ENCODE data around the gene FBXL20.
A peak's percentile ranks its signal among the peaks of the same experiment; 100 is the strongest.
"Not testable (repeated sequence)": the region's sequence is repeated elsewhere in the genome, so short reads cannot be mapped to it uniquely, and the experiment has no call there.

FBXL20 gene

DNA sequence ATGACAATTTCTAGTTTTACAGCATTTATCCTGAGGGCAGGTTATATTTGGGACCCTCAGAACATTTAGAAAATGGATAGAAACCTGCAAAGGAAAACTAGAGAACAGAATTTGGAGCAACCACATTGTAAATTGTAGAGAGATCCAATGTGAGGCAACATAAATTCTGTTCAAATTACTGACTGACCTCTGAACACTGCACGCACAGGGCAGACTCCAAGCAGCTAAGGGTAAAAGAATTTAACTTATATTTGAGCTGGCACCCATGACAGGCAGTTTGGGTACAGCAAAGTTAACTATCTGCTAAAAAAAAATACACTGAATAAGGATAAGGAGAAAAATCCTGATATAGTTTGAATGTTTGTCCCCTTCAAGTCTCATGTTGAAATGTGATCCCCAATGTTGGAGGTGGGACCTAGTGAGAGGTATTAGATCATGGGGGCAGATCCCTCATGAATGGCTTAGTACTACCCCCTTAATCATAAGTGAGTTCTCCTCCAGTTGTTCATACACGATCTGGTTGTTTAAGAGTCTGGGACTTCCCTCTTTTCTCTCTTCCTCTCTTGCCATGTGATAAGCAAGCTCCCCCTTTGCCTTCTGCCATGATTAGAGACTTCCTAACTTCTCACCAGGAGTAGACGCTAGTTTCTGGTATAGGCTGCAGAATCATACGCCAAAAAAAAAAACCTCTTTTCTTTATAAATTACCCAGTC, 75.7 kb downstream of the FBXL20 start:
- DNase-seq = peak; percentile 74

DNA sequence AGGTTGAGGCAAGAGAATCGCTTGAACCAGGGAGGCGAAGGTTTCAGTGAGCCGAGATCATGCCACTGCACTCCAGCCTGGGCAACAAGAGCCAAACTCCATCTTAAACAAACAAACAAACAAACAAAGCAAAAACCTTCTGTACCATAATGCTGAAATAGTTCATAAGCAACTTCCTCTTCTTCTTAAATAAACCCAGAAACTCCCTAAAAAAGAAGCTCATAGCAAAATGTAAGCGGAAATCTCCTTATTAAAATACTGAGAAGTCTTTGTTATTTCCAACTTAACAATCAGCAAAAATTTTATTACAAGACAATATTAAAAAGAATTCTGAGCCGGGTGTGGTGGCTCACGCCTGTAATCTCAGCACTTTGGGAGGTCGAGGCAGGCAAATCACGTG, 82.8 kb downstream of the FBXL20 start:
- DNase-seq = no peak

DNA sequence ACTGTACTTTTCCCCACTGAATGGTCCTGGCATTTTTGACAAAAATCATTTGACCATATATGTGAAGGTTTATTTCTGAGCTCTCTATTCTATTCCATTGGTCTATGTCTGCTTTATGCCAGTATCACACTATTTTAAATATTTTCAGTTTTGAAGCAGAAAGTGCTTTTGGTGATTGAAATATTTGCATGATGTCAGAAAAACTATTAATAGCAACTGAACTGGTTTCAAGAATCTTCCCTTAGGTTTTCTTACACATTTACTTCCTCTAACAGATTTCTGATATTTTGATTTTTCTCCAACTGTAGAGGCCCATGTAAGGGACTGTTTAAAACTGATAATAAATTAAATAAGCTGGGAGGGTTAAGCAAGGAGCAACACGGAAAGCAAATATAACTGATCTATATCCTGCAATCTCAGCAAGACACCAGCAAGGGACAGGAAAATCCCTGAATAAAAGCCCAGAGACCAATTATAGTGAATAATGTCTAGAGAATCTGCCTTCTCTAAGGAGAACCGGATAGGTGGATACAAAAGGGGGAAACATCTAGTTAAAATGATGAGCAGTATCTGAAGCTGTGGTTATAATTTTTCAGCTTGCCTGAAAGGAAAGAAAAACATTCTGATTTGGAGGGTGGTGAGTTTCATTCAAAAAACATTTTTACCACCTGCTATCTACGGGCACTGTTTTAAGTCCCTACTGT, 94.8 kb downstream of the FBXL20 start:
- DNase-seq = no peak

DNA sequence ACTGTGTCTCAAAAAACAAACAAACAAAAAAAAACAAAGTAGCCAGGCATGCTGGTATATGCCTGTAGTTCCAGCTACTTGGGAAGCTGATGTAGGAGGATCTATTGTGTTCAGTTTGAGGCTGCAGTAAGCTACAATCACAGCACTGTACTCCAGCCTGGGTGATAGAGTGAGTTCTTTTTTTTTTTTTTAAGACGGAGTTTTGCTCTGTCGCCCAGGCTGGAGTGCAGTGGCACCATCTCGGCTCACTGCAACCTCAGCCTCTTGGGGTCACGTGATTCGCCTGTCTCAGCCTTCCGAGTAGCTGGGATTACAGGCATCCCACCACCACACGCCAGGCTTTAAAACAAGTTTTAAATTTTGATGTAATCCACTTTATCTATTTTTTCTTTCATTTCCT, 95.4 kb downstream of the FBXL20 start:
- no peak for DNase-seq

DNA sequence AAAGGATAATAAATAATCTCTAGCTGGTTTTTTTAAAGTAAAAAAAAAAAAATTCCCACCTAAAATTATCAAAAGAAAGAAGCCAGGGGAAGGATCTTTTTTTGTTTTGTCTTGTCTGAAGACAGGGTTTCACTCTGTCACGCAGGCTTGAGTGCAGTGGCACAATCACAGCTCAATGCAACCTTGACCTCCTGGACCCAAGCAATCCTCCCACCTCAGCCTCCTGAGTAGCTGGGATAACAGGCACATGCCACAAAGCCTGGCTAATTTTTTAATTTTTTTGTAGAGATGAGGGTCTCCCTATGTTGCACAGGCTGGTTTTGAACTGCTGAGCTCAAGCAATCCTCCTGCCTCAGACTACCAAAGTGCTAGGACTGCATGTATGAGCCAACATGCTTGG, 97.2 kb downstream of the FBXL20 start:
- DNase-seq = no peak

DNA sequence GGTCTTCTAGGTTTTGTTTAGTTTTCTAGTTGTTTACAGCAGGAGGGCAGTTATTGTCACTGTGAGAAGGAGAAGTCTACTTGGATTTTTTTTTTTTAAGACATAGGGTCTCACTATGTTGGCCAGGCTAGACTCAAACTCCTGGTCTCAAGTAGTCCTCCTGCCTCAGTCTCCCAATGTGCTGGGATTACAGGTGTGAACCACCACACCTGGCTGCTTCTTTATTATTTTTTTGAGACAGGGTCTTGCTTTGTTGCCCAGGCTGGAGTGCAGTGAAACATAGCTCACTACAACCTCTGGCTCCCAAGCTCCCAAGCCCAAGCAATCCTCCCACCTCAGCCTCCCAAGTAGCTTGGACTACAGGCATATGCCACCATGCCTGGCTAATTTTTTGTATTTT, 107.4 kb downstream of the FBXL20 start:
- DNase-seq = no peak

DNA sequence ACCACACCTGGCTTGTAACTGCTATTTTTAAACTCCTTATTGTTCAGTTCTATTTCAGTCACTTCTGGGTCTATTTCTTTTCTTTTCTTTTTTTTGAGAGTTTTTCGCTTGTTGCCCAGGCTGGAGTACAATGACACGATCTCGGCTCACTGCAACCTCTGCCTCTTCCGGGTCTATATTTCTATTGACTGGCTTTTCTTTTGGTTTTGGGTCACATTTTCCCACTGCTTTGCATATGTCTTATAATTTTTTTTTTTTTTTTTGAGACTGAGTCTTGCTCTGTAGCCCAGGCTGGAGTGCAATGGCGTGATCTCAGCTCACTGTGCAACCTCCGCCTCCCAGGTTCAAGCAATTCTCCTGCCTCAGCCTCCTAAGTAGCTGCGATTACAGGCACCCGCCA, 108.9 kb downstream of the FBXL20 start:
- DNase-seq = not testable (repeated sequence)

DNA sequence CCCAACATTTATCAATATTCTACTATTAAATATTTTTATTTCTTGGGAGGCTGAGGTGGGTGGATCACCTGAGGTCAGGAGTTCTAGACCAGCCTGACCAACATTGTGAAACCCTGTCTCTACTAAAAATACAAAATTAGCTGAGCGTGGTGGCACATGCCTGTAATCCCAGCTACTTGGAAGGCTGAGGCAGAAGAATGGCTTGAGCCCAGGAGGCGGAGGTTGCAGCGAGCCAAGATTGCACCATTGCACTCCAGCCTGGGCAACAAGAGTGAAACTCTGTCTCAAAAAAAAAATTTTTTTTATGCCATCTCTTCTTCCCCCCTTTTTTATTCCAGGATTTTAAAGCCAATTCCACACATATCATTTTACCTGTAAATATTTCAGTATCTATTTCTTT, 114.9 kb downstream of the FBXL20 start:
- not testable (repeated sequence) for DNase-seq

DNA sequence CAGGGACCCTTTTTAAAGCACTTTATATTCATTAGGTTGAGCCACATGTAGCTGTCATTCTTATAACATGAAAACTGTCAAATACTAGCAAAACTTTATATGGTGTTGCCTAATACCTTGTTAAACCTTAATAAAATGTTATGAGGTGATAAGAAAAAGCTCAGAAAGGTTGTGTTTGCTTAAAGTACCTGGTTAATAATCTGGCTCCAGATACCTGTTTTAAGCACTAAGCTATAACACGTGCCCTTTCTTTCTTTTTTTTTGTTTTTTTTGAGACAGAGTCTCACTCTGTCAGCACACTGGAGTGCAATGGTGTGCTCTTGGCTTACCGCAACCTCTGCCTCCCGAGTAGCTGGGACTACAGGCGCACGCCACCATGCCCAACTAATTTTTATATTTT, 116.7 kb downstream of the FBXL20 start:
- DNase-seq = no peak

DNA sequence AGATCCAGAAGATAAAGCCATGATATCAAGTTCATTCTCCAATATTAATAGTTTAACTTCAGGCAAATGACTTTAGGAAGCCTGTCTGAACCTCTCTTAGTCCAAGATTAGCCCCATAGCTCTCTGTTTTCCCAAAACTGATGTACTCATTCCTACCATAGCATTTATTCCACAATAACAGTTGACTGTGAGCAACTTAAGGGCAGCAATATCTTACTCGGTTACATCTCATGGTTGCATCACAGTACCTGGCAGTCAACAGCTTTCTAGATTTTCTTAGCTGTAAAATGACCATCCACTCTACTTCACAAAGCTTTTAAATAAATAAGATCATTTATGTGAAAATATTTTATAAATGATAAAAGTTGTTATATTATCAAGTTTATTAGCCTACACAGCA, 117.5 kb downstream of the FBXL20 start:
- DNase-seq = no peak

DNA sequence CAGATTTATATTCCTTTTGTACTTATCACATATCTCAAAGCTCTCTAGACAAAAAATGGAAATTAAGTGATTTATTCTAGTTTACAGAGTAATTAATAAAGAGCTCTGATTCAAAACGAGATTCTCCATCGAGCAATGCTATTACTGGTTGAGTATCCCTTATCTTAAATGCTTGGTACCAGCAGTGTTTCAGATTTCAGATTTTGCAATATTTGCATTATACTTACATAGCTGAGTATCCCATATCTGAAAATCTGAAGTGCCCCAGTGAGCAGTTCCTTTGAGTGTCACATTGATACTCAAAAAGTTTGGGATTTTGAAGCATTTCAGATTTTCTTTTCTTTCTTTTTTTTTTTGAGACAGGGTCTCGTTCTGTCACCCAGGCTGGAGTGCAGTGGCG, 118.3 kb downstream of the FBXL20 start:
- no peak for DNase-seq

DNA sequence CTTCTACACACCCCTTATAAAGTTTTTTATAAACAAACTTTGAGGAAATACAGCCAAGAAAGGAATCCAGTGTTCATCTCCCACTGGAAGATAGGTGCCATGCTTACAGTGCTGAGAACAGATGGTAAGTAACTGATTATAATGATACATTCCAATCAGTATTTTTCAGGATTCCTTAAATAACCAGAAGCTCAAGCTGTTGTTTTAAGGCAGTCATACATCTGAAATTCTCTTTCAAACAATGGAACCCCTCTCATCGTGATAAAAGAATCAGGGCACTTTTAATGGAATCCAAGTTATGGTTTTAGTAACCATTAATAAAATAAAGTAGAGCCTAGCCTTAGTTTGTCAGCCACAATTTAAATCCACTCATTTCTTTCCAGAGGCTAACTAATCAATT, 119.6 kb downstream of the FBXL20 start:
- DNase-seq = peak; percentile 32

DNA sequence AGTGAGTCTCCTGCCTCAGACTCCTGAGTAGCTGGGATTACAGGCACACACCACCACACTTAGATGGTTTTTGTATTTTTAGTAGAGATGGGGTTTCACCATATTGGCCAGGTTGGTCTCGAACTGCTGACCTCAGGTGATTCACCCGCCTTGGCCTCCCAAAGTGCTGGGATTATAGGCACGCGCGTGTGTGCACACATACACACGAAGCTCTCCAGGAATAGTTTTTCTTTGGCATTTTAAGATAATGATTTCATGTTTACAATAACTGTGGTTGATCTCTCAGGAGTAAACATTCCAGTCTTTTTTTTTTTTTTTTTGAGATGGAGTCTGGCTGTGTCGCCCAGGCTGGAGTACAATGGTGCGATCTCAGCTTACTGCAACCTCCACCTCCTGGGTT, 123.2 kb downstream of the FBXL20 start:
- not testable (repeated sequence) for DNase-seq

DNA sequence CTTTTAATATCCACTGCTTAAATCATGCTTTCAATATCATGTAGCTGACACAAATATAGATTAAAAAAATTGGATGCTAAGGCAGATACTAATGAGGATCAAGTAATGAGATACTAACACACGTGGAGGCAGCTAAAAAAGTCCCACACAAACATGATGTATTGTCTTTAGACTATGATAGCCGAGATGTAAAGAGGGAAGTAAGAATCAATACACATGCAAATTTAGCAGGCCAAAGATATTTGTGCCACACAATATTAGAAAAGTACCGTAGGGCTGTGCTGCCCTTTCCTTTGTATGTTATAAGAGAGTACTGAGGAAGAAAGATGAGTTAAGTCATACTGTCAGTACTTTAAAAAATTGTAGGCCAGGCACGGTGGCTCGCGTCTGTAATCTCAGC, 124.3 kb downstream of the FBXL20 start:
- no peak for DNase-seq

DNA sequence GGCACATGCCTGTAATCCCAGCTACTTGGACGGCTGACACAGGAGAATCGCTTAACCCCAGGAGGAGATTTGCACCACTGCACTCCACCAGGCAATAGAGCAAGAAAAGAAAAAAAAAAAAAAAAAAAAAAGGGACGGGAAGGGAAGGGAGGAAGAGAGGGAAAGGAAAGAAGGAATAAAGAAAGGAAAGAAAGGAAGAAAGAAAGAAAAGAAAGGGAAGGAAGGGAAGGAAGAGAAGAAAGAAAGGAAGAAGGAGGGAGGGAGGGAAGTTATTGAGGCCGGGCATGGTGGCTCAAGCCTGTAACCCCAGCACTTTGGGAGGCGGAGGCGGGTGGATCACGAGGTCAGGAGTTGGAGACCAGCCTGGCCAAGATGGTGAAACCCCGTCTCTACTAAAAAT, 125.3 kb downstream of the FBXL20 start:
- no peak for DNase-seq

DNA sequence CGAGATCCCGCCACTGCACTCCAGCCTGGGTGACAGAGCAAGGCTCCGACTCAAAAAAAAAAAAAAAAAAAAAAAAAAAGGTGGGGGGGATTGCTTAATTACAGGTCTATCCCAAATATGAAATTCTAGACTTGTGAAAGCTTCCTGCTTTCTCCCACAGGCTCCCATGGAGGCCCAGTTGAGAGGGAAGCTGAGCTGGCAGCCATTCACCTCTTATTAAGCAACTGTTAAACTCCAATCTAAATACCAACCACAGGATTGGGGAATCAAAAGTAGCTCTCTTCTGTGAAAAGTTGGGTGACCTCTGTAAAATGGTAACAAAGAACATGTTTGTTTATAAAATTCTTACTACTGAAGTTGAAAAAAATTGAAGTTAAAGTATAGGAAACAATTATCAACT, 129.9 kb downstream of the FBXL20 start:
- DNase-seq = no peak

DNA sequence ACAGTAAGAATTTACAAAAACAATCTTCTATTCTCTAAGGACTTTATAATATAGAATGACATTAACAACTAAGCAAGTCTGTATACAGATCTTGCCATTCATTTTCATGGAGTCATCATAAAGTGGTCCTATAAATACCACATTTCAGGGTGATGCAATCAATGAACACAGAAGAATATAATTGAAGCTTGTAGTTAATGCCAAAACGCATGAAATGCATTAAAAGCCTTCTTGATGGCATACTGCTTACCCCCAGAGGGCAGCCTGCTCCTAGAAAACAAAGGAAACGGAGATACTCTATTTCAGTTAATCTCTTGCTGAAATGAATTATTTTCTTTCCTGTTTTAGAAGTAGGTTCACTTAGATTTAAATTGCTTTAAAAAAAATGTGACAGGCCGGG, 130.5 kb downstream of the FBXL20 start:
- peak; percentile 71 for DNase-seq

DNA sequence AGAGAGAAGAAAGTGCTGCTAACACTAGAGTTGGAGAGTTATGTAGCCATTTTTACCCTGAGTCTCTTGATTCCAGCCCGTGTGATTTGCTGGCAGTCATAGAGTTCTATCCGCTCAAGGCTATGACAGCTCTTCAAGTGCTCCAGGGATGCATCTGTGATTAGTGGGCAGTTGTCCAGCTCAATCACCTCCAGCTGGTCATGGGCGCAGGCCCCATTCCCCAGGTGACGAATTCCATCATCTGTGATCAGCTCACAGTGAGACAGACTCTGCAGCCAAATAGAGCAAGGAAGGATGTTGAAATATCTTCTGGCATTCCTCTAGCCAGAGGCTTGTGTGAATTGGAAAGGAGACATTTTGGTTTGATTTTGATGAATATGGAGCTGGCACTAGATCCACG, 137.3 kb downstream of the FBXL20 start:
- DNase-seq = no peak

DNA sequence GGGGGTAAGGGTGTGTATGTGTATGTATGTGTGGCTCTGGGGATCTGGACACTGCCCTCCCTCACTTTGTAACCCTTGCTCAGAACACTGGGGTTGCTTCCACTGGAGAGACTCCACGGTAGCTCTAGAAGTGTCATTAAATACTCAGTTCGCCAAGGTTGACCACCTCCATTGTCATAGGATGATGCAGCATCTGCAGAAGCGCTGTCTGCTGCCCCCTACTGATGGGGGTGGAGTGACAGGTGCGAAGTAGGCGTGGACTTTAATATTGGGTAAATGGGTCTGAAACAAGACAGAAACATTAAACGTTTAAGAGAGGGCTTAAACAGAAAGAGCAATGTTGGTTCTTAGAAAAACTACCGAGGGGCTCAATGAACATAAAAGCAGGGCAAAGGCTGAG, 140.1 kb downstream of the FBXL20 start:
- peak; percentile 52 for DNase-seq

DNA sequence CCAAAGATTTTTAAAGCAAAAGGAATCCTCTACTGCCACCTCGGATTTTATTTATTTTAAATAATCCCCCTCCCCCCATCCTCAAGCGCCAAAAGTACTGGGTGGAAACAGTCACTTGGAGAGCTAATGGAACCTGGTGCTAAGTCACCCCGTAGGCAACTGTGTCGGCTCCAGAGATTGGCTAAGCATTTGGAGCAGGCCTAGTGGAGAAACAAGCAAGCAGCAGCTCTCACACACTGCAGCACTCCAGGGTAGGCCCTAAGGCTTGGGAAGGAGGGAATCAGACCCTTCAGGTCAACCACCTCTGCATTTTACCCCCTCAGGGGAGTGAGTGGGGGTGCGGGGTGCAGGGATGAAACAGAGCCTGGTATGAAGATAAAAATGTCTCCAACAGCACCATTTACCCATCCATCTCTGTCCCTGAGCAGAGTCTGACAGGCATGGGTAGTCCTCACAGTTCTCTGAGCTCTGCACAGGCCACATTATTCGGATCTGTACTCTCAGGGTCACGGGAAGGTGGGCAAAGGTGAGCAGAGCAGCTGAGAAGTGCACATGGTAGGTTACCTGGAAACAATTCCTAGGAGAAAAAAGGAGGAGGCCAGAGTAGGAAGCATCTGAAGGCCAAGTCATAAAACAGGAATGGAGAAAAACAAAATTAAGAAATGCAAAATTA, 148.5 kb downstream of the FBXL20 start:
- no peak for DNase-seq

DNA sequence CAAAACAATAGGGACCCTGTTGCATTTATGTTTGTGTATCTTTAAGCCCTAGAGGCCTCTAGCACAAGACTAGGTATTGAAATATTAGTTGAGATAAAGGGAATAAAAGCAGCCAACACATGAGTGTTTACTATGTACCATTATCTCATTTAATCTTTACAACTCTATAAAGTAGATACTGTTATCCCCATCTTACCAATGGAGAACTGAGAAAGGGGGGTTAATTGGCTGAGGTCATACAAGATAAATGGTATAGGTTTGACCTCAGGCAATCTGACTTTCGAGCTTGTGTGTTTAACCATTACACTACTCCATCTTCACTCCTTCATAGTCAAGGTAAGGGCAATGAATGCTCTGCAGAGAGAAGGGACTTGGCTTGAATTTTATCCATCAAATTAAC, 149.4 kb downstream of the FBXL20 start:
- no peak for DNase-seq

DNA sequence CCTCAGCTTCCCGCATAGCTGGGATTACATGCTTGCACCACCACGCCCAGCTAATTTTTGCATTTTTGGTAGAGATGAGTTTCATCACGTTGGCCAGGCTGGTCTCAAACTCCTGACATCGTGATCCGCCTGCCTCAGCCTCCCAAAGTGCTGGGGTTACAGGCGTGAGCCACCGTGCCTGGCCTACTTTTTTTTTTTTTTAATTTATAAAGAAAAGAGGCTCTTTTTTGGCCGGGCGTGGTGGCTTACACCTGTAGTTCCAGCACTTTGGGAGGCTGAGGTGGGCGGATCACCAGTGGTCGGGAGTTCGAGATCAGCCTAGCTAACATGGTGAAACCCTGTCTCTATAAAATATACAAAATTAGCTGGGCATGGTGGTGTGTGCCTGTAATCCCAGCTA, 151.3 kb downstream of the FBXL20 start:
- DNase-seq = not testable (repeated sequence)

DNA sequence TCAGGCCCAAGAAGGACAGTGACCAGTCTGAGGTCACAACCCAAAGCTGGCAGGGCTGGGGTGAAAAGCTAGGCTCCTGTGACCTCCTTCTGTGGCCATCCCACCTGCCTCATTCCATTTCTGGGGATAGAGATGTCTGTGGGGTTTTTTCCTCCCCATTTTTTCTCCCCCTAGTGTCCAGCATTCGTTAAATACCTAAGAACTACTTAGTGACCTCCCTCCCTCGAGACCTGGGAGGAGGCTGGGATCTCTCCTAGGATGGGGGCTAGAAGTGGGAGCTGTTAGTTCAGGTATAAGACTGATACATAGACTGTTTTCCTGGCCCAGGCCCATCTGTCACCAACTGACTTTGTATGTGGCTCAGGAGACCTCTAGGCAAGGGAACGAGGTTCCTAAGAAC, 155.2 kb downstream of the FBXL20 start:
- DNase-seq = no peak

All from hematopoietic multipotent progenitor cell treated with erythropoietin and hydrocortisone succinate and interleukin-3 and kit ligand, for 6 days (in vitro differentiated cells).